Natural killer cell (primary cell): Measurements from ENCODE around the gene ANKRD9. TPM values are rescaled to one million over a fixed set of nuclear protein-coding genes. Genes with fewer than 3 reads are reported as not detected.

ENCODE experiments used
- ATAC-seq, 3 donors: fragments of 150-1000 bp in 2 of 3; fragments of 200-7000 bp in 1 of 3; cut with Tn5 transposase; 1 replicate in 1 of 3; 2 replicates in 2 of 3; pipeline ENCODE4 v1.10.0; 2021; ENCODE audit warnings: mild to moderate bottlenecking in 2 of 3, moderate library complexity in 2 of 3
- DNase-seq, 2 donors: peaks; one replicate each; pipeline versions ENCODE4 v3.0.0 to v3.0.0-alpha.2; 2013 to 2021; ENCODE audit warnings: mixed read lengths in 1 of 2
- H3K27ac ChIP-seq: one replicate; pipeline ENCODE4 v1.5.1; 2013; ENCODE audit warnings: mild to moderate bottlenecking, low read length
- H3K27me3 ChIP-seq: one replicate; pipeline ENCODE4 v1.6.1; 2013; ENCODE audit warnings: low read length; ENCODE audit not compliant: control insufficient read depth, insufficient read depth
- H3K36me3 ChIP-seq: one replicate; pipeline ENCODE4 v1.6.1; 2013; ENCODE audit warnings: low read length; ENCODE audit not compliant: control insufficient read depth, insufficient read depth
- H3K4me1 ChIP-seq: one replicate; pipeline ENCODE4 v1.6.1; 2013; ENCODE audit warnings: low read length; ENCODE audit not compliant: control insufficient read depth, insufficient read depth
- H3K4me3 ChIP-seq: one replicate; pipeline ENCODE4 v1.5.1; 2013; ENCODE audit warnings: low read length
- H3K9me3 ChIP-seq: one replicate; pipeline ENCODE4 v1.6.1; 2013; ENCODE audit warnings: low read length; ENCODE audit not compliant: control insufficient read depth, insufficient read depth
- H3K27ac Mint-ChIP-seq, 2 donors: one replicate each; pipeline ENCODE4 v1.8.0; 2022; ENCODE audit warnings: mild to moderate bottlenecking in 2 of 2, mixed read lengths in 2 of 2, moderate library complexity in 1 of 2
- H3K27me3 Mint-ChIP-seq, 2 donors: one replicate each; pipeline ENCODE4 v1.8.0; 2022; ENCODE audit warnings: low read depth in 2 of 2, mixed read lengths in 2 of 2
- H3K36me3 Mint-ChIP-seq: one replicate; pipeline ENCODE4 v1.8.0; 2022; ENCODE audit warnings: mixed read lengths
- H3K4me1 Mint-ChIP-seq, 2 donors: one replicate each; pipeline ENCODE4 v1.8.0; 2022; ENCODE audit warnings: mixed read lengths in 2 of 2
- H3K4me3 Mint-ChIP-seq: one replicate; pipeline ENCODE4 v1.8.0; 2022; ENCODE audit warnings: mild to moderate bottlenecking, moderate library complexity, mixed read lengths
- H3K9me3 Mint-ChIP-seq, 2 donors: one replicate each; pipeline ENCODE4 v1.8.0; 2022; ENCODE audit warnings: mixed read lengths in 2 of 2
- CTCF ChIP-seq: fragments of 200-600 bp; IDR thresholded peaks from one replicate; pipeline ENCODE4 v1.8.0; 2022; ENCODE audit warnings: antibody characterized with exemption
- WGBS: methylation state at CpG from one replicate; pipeline ENCODE4 v1.1.7; 2013; ENCODE audit warnings: missing lambda C conversion rate; ENCODE audit not compliant: insufficient coverage; 5-methylcytosine and 5-hydroxymethylcytosine counted together
- intact Hi-C: fragments of 100-400 bp; cut with micrococcal nuclease; formaldehyde crosslinking; loops from one replicate; pipeline ENCODE4 v1.14.2; 2022
- total RNA-seq, 4 donors: library from RNA; stranded (reverse); fragments of 120-200 nt in 1 of 4; gene quantifications; one replicate each; pipeline versions ENCODE4 v1.2.3 to v1.2.4, GENCODE V29; 2013 to 2022

ANKRD9 gene
- total RNA-seq, 3 donors from 2014 or later (not counting 1 experiment from before 2014, with no cell fraction given), result 4.0 to 11.0 (median 9.6) TPM

- Histone ChIP-seq H3K27me3 (peaks cover 3% of the 10 kb centered on the region), H3K4me1 (peaks cover 3% of the 10 kb centered on the region), H3K9me3 (no peaks in the 10 kb centered on the region), H3K27ac (no peak overlapping the region), H3K4me3 (no peak overlapping the region), H3K36me3 (no peaks in the 10 kb centered on the region)
- H3K4me1 Mint-ChIP-seq, result no peaks in the 10 kb centered on the region
- ATAC-seq (no peak), DNase-seq (no peak)
- H3K36me3 Mint-ChIP-seq, result no peaks in the 10 kb centered on the region
- no peak overlapping the region for H3K4me3 Mint-ChIP-seq
- H3K9me3 Mint-ChIP-seq, result no peaks in the 10 kb centered on the region
- TF ChIP-seq CTCF, result no peak
- peaks cover 6 to 9% of the 10 kb centered on the region in 2 donors for H3K27me3 Mint-ChIP-seq
- 73% methylated on average over 17 of the region's 17 CpGs for WGBS
- no peak overlapping the region for H3K27ac Mint-ChIP-seq
- intact Hi-C loops, result no loop called here
These were observed 30.2 kb upstream of the ANKRD9 start for GRCh38 chr14:102539544-102540314.

GRCh38 chr14:102538602-102539543, 29.3 kb upstream of the ANKRD9 start:
- no peak for DNase-seq
- no peaks in the 10 kb centered on the region for H3K36me3 ChIP-seq
- no peaks in the 10 kb centered on the region for H3K9me3 ChIP-seq
- no peaks in the 10 kb centered on the region for H3K27me3 ChIP-seq
- no peaks in the 10 kb centered on the region for H3K4me1 ChIP-seq
- 66% methylated on average over 25 of the region's 25 CpGs for WGBS
- H3K9me3 Mint-ChIP-seq, result no peaks in the 10 kb centered on the region
- H3K27ac ChIP-seq, result no peak overlapping the region
- no peak for ATAC-seq
- no peak overlapping the region for H3K4me3 ChIP-seq
- H3K4me1 Mint-ChIP-seq, result no peaks in the 10 kb centered on the region
- peaks cover 2 to 5% of the 10 kb centered on the region in 2 donors for H3K27me3 Mint-ChIP-seq
- TF ChIP-seq CTCF, result no peak
- no peak overlapping the region for H3K27ac Mint-ChIP-seq
- intact Hi-C loops, result no loop called here
- H3K4me3 Mint-ChIP-seq, result no peak overlapping the region
- no peaks in the 10 kb centered on the region for H3K36me3 Mint-ChIP-seq

GRCh38 chr14:102537981-102538601, 28.5 kb upstream of the ANKRD9 start:
- Mint-ChIP-seq H3K4me3 (no peak overlapping the region), H3K27me3 (peaks cover 0 to 3% of the 10 kb centered on the region in 2 donors), H3K27ac (no peak overlapping the region), H3K4me1 (no peaks in the 10 kb centered on the region), H3K9me3 (no peaks in the 10 kb centered on the region), H3K36me3 (no peaks in the 10 kb centered on the region)
- no peak overlapping the region for H3K27ac ChIP-seq
- H3K36me3 ChIP-seq, result no peaks in the 10 kb centered on the region
- H3K9me3 ChIP-seq, result no peaks in the 10 kb centered on the region
- intact Hi-C loops, result no loop called here
- H3K4me1 ChIP-seq, result no peaks in the 10 kb centered on the region
- H3K4me3 ChIP-seq, result no peak overlapping the region
- TF ChIP-seq CTCF, result no peak
- no peak for DNase-seq
- no peak for ATAC-seq
- 83% methylated on average over 15 of the region's 15 CpGs for WGBS
- H3K27me3 ChIP-seq, result no peaks in the 10 kb centered on the region
